Measurements from ENCODE around the gene APOO.

APOO gene

GRCh38 chrX:23907111-23907497, 634 bp downstream of the APOO start:
- peak overlapping the region; percentile 78 for H3K4me3 ChIP-seq (ENCODE audit: low read depth, low read length)
- no peak for TF ChIP-seq CTCF (IDR thresholded peaks at IDR 0.05; ENCODE audit: control insufficient read depth, extremely low read depth, insufficient read depth)
- DNase-seq (ENCODE audit: low read depth): no peak

- TF ChIP-seq CTCF (IDR thresholded peaks at IDR 0.05; ENCODE audit: control insufficient read depth, extremely low read depth, insufficient read depth): no peak
- no peak for DNase-seq (ENCODE audit: low read depth)
- no peak overlapping the region for H3K4me3 ChIP-seq (ENCODE audit: low read depth, low read length)
Measured at GRCh38 chrX:23904096-23904495, 3.6 kb downstream of the APOO start.

GRCh38 chrX:23902419-23902818, 5.3 kb downstream of the APOO start:
- H3K4me3 ChIP-seq (ENCODE audit: low read depth, low read length): peak overlapping the region; percentile 11; the same call in 1 of the 2 replicates
- peak; percentile 45 for DNase-seq (ENCODE audit: low read depth)

GRCh38 chrX:23901805-23902204, 5.9 kb downstream of the APOO start:
- peak; percentile 51 for TF ChIP-seq CTCF (IDR thresholded peaks at IDR 0.05; ENCODE audit: control insufficient read depth, extremely low read depth, insufficient read depth)
- peak overlapping the region; percentile 11; the same call in 1 of the 2 replicates for H3K4me3 ChIP-seq (ENCODE audit: low read depth, low read length)
- DNase-seq (ENCODE audit: low read depth): peak; percentile 70

More at GRCh38 chrX:23902419-23902818, 5.3 kb downstream of the APOO start:
- peak; percentile 43 for TF ChIP-seq CTCF (IDR thresholded peaks at IDR 0.05; ENCODE audit: control insufficient read depth, extremely low read depth, insufficient read depth)

- no peak for TF ChIP-seq CTCF (IDR thresholded peaks at IDR 0.05; ENCODE audit: control insufficient read depth, extremely low read depth, insufficient read depth)
- H3K4me3 ChIP-seq (ENCODE audit: low read depth, low read length): no peak overlapping the region
- no peak for DNase-seq (ENCODE audit: low read depth)
Measured at GRCh38 chrX:23901060-23901459, 6.7 kb downstream of the APOO start.

- H3K4me3 ChIP-seq (ENCODE audit: low read depth, low read length): no peak overlapping the region
- no peak for TF ChIP-seq CTCF (IDR thresholded peaks at IDR 0.05; ENCODE audit: control insufficient read depth, extremely low read depth, insufficient read depth)
- DNase-seq (ENCODE audit: low read depth): no peak
Measured at GRCh38 chrX:23900220-23900797, 7.4 kb downstream of the APOO start.

GRCh38 chrX:23898412-23898959, 9.3 kb downstream of the APOO start:
- DNase-seq (ENCODE audit: low read depth): no peak
- H3K4me3 ChIP-seq (ENCODE audit: low read depth, low read length): no peak overlapping the region
- no peak for TF ChIP-seq CTCF (IDR thresholded peaks at IDR 0.05; ENCODE audit: control insufficient read depth, extremely low read depth, insufficient read depth)
